ENCODE results near the gene MKRN1. TPM values are rescaled to one million over a fixed set of nuclear protein-coding genes. Genes with fewer than 3 reads are reported as not detected.
"Not testable (repeated sequence)": the region's sequence is repeated elsewhere in the genome, so short reads cannot be mapped to it uniquely, and the experiment has no call there.

MKRN1 gene
- total RNA-seq, 1 donor, result 69.8 TPM

- Histone ChIP-seq H3K79me2 (ENCODE audit: insufficient read depth, low read length) (no peaks in the 10 kb centered on the region), H3K27me3 (ENCODE audit: insufficient read depth, low read length) (no peaks in the 10 kb centered on the region), H3K4me3 (ENCODE audit: insufficient read depth, low read length) (no peak overlapping the region), H2AFZ (ENCODE audit: low read length) (no peak overlapping the region), H3K4me1 (ENCODE audit: insufficient read depth, low read length) (peaks cover 7% of the 10 kb centered on the region), H4K20me1 (ENCODE audit: insufficient read depth, low read length) (no peaks in the 10 kb centered on the region), H3K9me3 (ENCODE audit: low read depth, low read length) (no peaks in the 10 kb centered on the region), H3K4me2 (ENCODE audit: insufficient read depth, low read length) (no peak overlapping the region), H3K36me3 (ENCODE audit: insufficient read depth, low read length) (no peaks in the 10 kb centered on the region), H3K27ac (ENCODE audit: low read depth, low read length) (no peak overlapping the region)
- DNase-seq (ENCODE audit: insufficient read length, low spot score, missing footprints), result no peak
- TF ChIP-seq CTCF (IDR thresholded peaks at IDR 0.05; ENCODE audit: extremely low read depth, low read depth, low read length), result no peak
Observed at GRCh38 chr7:140501966-140502365, 22.7 kb upstream of the MKRN1 start.

GRCh38 chr7:140497807-140498206, 18.5 kb upstream of the MKRN1 start:
- H3K79me2 ChIP-seq (ENCODE audit: insufficient read depth, low read length); H3K27me3 ChIP-seq (ENCODE audit: insufficient read depth, low read length); DNase-seq (ENCODE audit: insufficient read length, low spot score, missing footprints); H3K4me1 ChIP-seq (ENCODE audit: insufficient read depth, low read length); H3K4me3 ChIP-seq (ENCODE audit: insufficient read depth, low read length); H3K36me3 ChIP-seq (ENCODE audit: insufficient read depth, low read length); H3K4me2 ChIP-seq (ENCODE audit: insufficient read depth, low read length); H3K9me3 ChIP-seq (ENCODE audit: low read depth, low read length); H3K27ac ChIP-seq (ENCODE audit: low read depth, low read length); H2AFZ ChIP-seq (ENCODE audit: low read length); H4K20me1 ChIP-seq (ENCODE audit: insufficient read depth, low read length): not testable (repeated sequence)

GRCh38 chr7:140497241-140497769, 18.0 kb upstream of the MKRN1 start:
- Histone ChIP-seq H4K20me1 (ENCODE audit: insufficient read depth, low read length) (no peaks in the 10 kb centered on the region), H3K9me3 (ENCODE audit: low read depth, low read length) (no peaks in the 10 kb centered on the region), H3K36me3 (ENCODE audit: insufficient read depth, low read length) (no peaks in the 10 kb centered on the region), H3K27me3 (ENCODE audit: insufficient read depth, low read length) (no peaks in the 10 kb centered on the region), H3K79me2 (ENCODE audit: insufficient read depth, low read length) (no peaks in the 10 kb centered on the region), H2AFZ (ENCODE audit: low read length) (no peak overlapping the region), H3K4me1 (ENCODE audit: insufficient read depth, low read length) (no peaks in the 10 kb centered on the region), H3K4me3 (ENCODE audit: insufficient read depth, low read length) (no peak overlapping the region), H3K4me2 (ENCODE audit: insufficient read depth, low read length) (no peak overlapping the region), H3K27ac (ENCODE audit: low read depth, low read length) (no peak overlapping the region)
- no peak for TF ChIP-seq CTCF (IDR thresholded peaks at IDR 0.05; ENCODE audit: extremely low read depth, low read depth, low read length)
- no peak for DNase-seq (ENCODE audit: insufficient read length, low spot score, missing footprints)

GRCh38 chr7:140495514-140496097, 16.3 kb upstream of the MKRN1 start:
- Histone ChIP-seq H4K20me1 (ENCODE audit: insufficient read depth, low read length) (no peaks in the 10 kb centered on the region), H3K27ac (ENCODE audit: low read depth, low read length) (no peak overlapping the region), H3K27me3 (ENCODE audit: insufficient read depth, low read length) (no peaks in the 10 kb centered on the region), H3K4me2 (ENCODE audit: insufficient read depth, low read length) (no peak overlapping the region), H2AFZ (ENCODE audit: low read length) (no peak overlapping the region), H3K9me3 (ENCODE audit: low read depth, low read length) (no peaks in the 10 kb centered on the region), H3K4me1 (ENCODE audit: insufficient read depth, low read length) (no peaks in the 10 kb centered on the region), H3K36me3 (ENCODE audit: insufficient read depth, low read length) (no peaks in the 10 kb centered on the region), H3K4me3 (ENCODE audit: insufficient read depth, low read length) (no peak overlapping the region), H3K79me2 (ENCODE audit: insufficient read depth, low read length) (no peaks in the 10 kb centered on the region)
- no peak for TF ChIP-seq CTCF (IDR thresholded peaks at IDR 0.05; ENCODE audit: extremely low read depth, low read depth, low read length)
- DNase-seq (ENCODE audit: insufficient read length, low spot score, missing footprints), result no peak
